ENCODE measurements around the gene ARID3C. TPM values are rescaled to one million over a fixed set of nuclear protein-coding genes. Genes with fewer than 3 reads are reported as not detected.

Gene ARID3C
- total and polyA plus RNA-seq, 8 donors, result not detected

DNA sequence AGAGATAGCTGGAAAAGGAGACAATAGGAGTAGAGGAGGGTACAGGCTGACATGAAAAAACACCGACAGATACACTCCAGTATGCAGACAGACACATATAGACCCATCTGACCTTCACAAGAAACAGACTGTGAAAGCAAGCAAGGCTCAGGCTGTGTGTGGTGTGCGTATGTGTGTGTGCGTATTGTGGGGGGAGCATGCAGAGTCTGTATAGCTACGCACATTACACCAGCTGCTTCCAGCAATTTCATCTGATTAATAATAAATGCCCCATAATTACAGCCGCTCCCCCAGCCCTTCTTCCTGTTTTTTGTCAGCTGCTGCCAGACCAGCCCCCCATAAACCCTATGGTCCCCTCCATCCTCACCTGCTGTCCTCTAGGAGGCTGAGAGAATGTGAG, 46.1 kb downstream of the ARID3C start:
- Histone ChIP-seq H3K4me1 (peaks cover 8 to 20% (median 17%) of the 10 kb centered on the region in 4 donors), H3K27me3 (peaks cover 3 to 99% (median 67%) of the 10 kb centered on the region in 3 donors), H3K27ac (no peak overlapping the region), H3K4me3 (no peak overlapping the region), H3K36me3 (no peaks in the 10 kb centered on the region), H3K9me3 (no peaks in the 10 kb centered on the region)
- intact Hi-C loops (cut with DNase I; ENCODE audit: low total_unique reads), result loop anchor here (10.0 kb wide), 1 partner anchor 178 kb away; no protein-coding TSS in a partner anchor
- 62 to 97% (median 94%) methylated on average over 5 of the region's 5 CpGs for WGBS, 5 donors
- DNase-seq, result no peak
- no peak for TF ChIP-seq CTCF (IDR thresholded peaks at IDR 0.05)
- TF ChIP-seq EP300 (IDR thresholded peaks at IDR 0.05), result no peak
- TF ChIP-seq POLR2A (IDR thresholded peaks at IDR 0.05), result no peak
- TF ChIP-seq POLR2AphosphoS5 (IDR thresholded peaks at IDR 0.05), result no peak

DNA sequence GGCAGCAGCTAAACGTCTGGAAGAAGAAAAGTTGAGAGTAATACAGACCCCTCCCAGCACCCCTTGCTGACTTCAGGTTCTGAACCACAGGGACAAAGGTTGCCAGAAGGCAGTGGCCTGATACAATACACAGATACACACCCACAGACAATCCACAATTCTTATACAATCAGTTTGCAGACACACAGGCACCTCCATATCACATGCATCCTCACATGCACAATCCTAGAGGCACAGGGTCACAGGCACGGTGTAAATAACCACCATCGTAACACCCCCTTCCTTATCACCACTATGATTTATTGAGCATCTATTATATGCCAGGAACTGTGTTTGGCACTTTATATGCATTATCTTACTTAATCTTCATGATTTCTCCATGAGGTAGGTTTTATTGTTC, 47.5 kb downstream of the ARID3C start:
- peaks cover 3 to 99% (median 71%) of the 10 kb centered on the region in 3 donors for H3K27me3 ChIP-seq
- H3K4me1 ChIP-seq, result peaks cover 11 to 31% (median 22%) of the 10 kb centered on the region in 4 donors
- intact Hi-C loops (cut with DNase I; ENCODE audit: low total_unique reads), result loop anchor here (10.0 kb wide), 1 partner anchor 177 kb away; no protein-coding TSS in a partner anchor
- H3K27ac ChIP-seq, result no peak overlapping the region
- TF ChIP-seq POLR2AphosphoS5 (IDR thresholded peaks at IDR 0.05) (no peak), POLR2A (IDR thresholded peaks at IDR 0.05) (no peak), CTCF (IDR thresholded peaks at IDR 0.05) (no peak), EP300 (IDR thresholded peaks at IDR 0.05) (no peak)
- 45 to 67% (median 66%) methylated on average over 3 of the region's 3 CpGs for WGBS, 5 donors
- no peak for DNase-seq
- no peaks in the 10 kb centered on the region for H3K36me3 ChIP-seq
- H3K9me3 ChIP-seq, result no peaks in the 10 kb centered on the region
- H3K4me3 ChIP-seq, result no peak overlapping the region

GRCh38 chr9:34580358-34580757, 48.5 kb downstream of the ARID3C start:
- no peak for DNase-seq
- Histone ChIP-seq H3K4me3 (no peak overlapping the region), H3K9me3 (no peaks in the 10 kb centered on the region), H3K4me1 (peaks cover 11 to 31% (median 22%) of the 10 kb centered on the region in 4 donors), H3K27me3 (peaks cover 0 to 99% (median 61%) of the 10 kb centered on the region in 3 donors), H3K27ac (no peak overlapping the region), H3K36me3 (no peaks in the 10 kb centered on the region)
- no peak for TF ChIP-seq CTCF (IDR thresholded peaks at IDR 0.05)
- no peak for TF ChIP-seq POLR2A (IDR thresholded peaks at IDR 0.05)
- TF ChIP-seq EP300 (IDR thresholded peaks at IDR 0.05), result no peak
- TF ChIP-seq POLR2AphosphoS5 (IDR thresholded peaks at IDR 0.05), result no peak
- 53 to 69% (median 63%) methylated on average over 3 to 8 of the region's 8 CpGs for WGBS, 5 donors
- intact Hi-C loops (cut with DNase I; ENCODE audit: low total_unique reads), result loop anchor here (10.0 kb wide), 1 partner anchor 176 kb away; no protein-coding TSS in a partner anchor

DNA sequence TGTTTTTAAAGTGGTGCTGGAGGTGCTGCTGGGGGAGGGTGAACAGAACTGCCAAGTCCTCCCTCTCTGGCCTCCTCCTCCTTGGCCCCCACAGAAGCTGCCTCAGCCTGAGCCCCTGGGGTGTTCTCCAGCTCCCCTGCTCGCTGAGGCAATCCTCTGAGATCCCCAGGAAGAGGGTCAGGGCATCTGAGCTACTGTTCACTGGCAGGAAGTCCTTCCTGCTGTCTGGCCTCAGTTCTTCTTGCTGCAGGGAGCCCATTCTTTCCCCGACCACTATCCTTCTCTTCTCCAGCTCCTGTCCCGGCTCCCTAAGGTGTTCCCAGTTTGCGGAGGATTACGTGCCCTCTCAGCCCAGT, 49.1 kb downstream of the ARID3C start:
- intact Hi-C loops (cut with DNase I; ENCODE audit: low total_unique reads), result loop anchor here (10.0 kb wide), 1 partner anchor 175 kb away; no protein-coding TSS in a partner anchor
- no peaks in the 10 kb centered on the region for H3K36me3 ChIP-seq
- H3K4me3 ChIP-seq, result no peak overlapping the region
- H3K27me3 ChIP-seq, result peaks cover 0 to 99% (median 61%) of the 10 kb centered on the region in 3 donors
- 62 to 77% (median 74%) methylated on average over 4 to 5 of the region's 5 CpGs for WGBS, 5 donors
- H3K9me3 ChIP-seq, result no peaks in the 10 kb centered on the region
- H3K27ac ChIP-seq, result no peak overlapping the region
- TF ChIP-seq POLR2A (IDR thresholded peaks at IDR 0.05) (no peak), EP300 (IDR thresholded peaks at IDR 0.05) (no peak), POLR2AphosphoS5 (IDR thresholded peaks at IDR 0.05) (no peak), CTCF (IDR thresholded peaks at IDR 0.05) (no peak)
- peaks cover 11 to 31% (median 22%) of the 10 kb centered on the region in 4 donors for H3K4me1 ChIP-seq
- DNase-seq, result peak in 1 of 2 donors; percentile 51
